ENCODE results near the gene WNT4. TPM values are rescaled to one million over a fixed set of nuclear protein-coding genes. Genes with fewer than 3 reads are reported as not detected.
"Not testable (repeated sequence)": the region's sequence is repeated elsewhere in the genome, so short reads cannot be mapped to it uniquely, and the experiment has no call there.

Gene WNT4
- total RNA-seq, 2 donors from 2014 or later: 0.44 TPM; not detected in 1

GRCh38 chr1:22093513-22093912 is 49.4 kb downstream of the WNT4 start:
- no peak overlapping the region for H3K27ac ChIP-seq (ENCODE audit: low read depth, low read length)
- H3K9me3 ChIP-seq (ENCODE audit: control insufficient read depth, low read length): no peaks in the 10 kb centered on the region
- H3K36me3 ChIP-seq (ENCODE audit: control insufficient read depth, insufficient read depth, low read length): peaks cover 93% of the 10 kb centered on the region
- no peak overlapping the region for H3K9ac ChIP-seq (ENCODE audit: extremely low read depth, low read length, poor library complexity, severe bottlenecking)
- peaks cover 24% of the 10 kb centered on the region for H3K4me1 Mint-ChIP-seq
- 96 to 100% methylated on average over 1 of the region's 1 CpG for WGBS, 2 experiments (ENCODE audit: insufficient coverage in 1 of 2, insufficient read length in 1 of 2)
- no peaks in the 10 kb centered on the region for H3K27me3 Mint-ChIP-seq (ENCODE audit: insufficient read depth)
- peaks cover 68% of the 10 kb centered on the region for H3K36me3 Mint-ChIP-seq (ENCODE audit: low read depth)
- H3K4me3 Mint-ChIP-seq: no peak overlapping the region
- no peaks in the 10 kb centered on the region for H3K9me3 Mint-ChIP-seq
- TF ChIP-seq, protein P1, sequence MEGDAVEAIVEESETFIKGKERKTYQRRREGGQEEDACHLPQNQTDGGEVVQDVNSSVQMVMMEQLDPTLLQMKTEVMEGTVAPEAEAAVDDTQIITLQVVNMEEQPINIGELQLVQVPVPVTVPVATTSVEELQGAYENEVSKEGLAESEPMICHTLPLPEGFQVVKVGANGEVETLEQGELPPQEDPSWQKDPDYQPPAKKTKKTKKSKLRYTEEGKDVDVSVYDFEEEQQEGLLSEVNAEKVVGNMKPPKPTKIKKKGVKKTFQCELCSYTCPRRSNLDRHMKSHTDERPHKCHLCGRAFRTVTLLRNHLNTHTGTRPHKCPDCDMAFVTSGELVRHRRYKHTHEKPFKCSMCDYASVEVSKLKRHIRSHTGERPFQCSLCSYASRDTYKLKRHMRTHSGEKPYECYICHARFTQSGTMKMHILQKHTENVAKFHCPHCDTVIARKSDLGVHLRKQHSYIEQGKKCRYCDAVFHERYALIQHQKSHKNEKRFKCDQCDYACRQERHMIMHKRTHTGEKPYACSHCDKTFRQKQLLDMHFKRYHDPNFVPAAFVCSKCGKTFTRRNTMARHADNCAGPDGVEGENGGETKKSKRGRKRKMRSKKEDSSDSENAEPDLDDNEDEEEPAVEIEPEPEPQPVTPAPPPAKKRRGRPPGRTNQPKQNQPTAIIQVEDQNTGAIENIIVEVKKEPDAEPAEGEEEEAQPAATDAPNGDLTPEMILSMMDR (conservative IDR thresholded peaks at IDR 0.05): no peak
- H3K27me3 ChIP-seq (ENCODE audit: control insufficient read depth, insufficient read depth, low read length, poor library complexity, severe bottlenecking): no peaks in the 10 kb centered on the region
- no peak for DNase-seq
- H3K4me3 ChIP-seq (ENCODE audit: low read length): no peak overlapping the region
- peaks cover 6% of the 10 kb centered on the region for H3K4me1 ChIP-seq (ENCODE audit: control insufficient read depth, insufficient read depth, low read length)
- no peak overlapping the region for H3K27ac Mint-ChIP-seq

GRCh38 chr1:22092026-22092768 is 50.7 kb downstream of the WNT4 start:
- H3K27ac Mint-ChIP-seq: not testable (repeated sequence)

DNA sequence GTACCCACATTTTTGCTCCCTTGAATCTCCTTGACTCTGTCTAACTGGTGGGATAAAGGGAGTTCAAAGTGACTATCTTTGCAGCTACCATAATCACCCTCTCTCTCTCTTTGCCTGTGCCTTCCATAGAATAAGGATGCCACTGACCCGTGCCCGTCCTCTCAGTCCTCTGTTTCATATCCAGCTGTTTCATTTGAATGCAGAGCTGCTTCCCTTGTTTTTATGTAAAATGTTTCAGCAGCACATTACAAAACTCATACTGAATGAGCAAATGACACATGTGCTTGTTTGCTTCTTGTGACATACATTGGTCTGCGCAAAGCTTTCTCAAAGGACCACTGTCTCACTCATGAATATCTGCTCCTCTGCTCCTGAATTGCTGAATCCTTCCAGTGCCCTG is 52.0 kb downstream of the WNT4 start:
- H3K27ac Mint-ChIP-seq: peak overlapping the region; percentile 74
- TF ChIP-seq, protein P1 (conservative IDR thresholded peaks at IDR 0.05): no peak
- H3K36me3 Mint-ChIP-seq (ENCODE audit: low read depth): peaks cover 67% of the 10 kb centered on the region
- H3K27me3 Mint-ChIP-seq (ENCODE audit: insufficient read depth): no peaks in the 10 kb centered on the region
- no peaks in the 10 kb centered on the region for H3K27me3 ChIP-seq (ENCODE audit: control insufficient read depth, insufficient read depth, low read length, poor library complexity, severe bottlenecking)
- peaks cover 92% of the 10 kb centered on the region for H3K36me3 ChIP-seq (ENCODE audit: control insufficient read depth, insufficient read depth, low read length)
- H3K4me3 ChIP-seq (ENCODE audit: low read length): peak overlapping the region; percentile 59
- H3K4me3 Mint-ChIP-seq: no peak overlapping the region
- 87 to 90% methylated on average over 3 of the region's 3 CpGs for WGBS, 2 experiments (ENCODE audit: insufficient coverage in 1 of 2, insufficient read length in 1 of 2)
- H3K4me1 ChIP-seq (ENCODE audit: control insufficient read depth, insufficient read depth, low read length): peaks cover 11% of the 10 kb centered on the region
- no peak overlapping the region for H3K9ac ChIP-seq (ENCODE audit: extremely low read depth, low read length, poor library complexity, severe bottlenecking)
- H3K9me3 Mint-ChIP-seq: no peaks in the 10 kb centered on the region
- H3K9me3 ChIP-seq (ENCODE audit: control insufficient read depth, low read length): no peaks in the 10 kb centered on the region
- H3K27ac ChIP-seq (ENCODE audit: low read depth, low read length): no peak overlapping the region
- peaks cover 34% of the 10 kb centered on the region for H3K4me1 Mint-ChIP-seq
- DNase-seq: no peak

More at GRCh38 chr1:22092026-22092768, 50.7 kb downstream of the WNT4 start:
- peaks cover 11% of the 10 kb centered on the region for H3K4me1 ChIP-seq (ENCODE audit: control insufficient read depth, insufficient read depth, low read length)
- not testable (repeated sequence) for H3K27ac ChIP-seq (ENCODE audit: low read depth, low read length); H3K9me3 ChIP-seq (ENCODE audit: control insufficient read depth, low read length); H3K4me3 ChIP-seq (ENCODE audit: low read length); H3K4me3 Mint-ChIP-seq; H3K27me3 ChIP-seq (ENCODE audit: control insufficient read depth, insufficient read depth, low read length, poor library complexity, severe bottlenecking); H3K9me3 Mint-ChIP-seq; H3K27me3 Mint-ChIP-seq (ENCODE audit: insufficient read depth); H3K9ac ChIP-seq (ENCODE audit: extremely low read depth, low read length, poor library complexity, severe bottlenecking); DNase-seq
- Mint-ChIP-seq H3K36me3 (ENCODE audit: low read depth) (peaks cover 66% of the 10 kb centered on the region), H3K4me1 (peaks cover 34% of the 10 kb centered on the region)
- 86% methylated on average over 1 of the region's 3 CpGs; no CpG with 5 or more reads in 1 of the 2 experiments for WGBS, 2 experiments (ENCODE audit: insufficient coverage in 1 of 2, insufficient read length in 1 of 2)
- H3K36me3 ChIP-seq (ENCODE audit: control insufficient read depth, insufficient read depth, low read length): peaks cover 92% of the 10 kb centered on the region
